HG03280 (cell line): ENCODE data around the gene GPATCH3.
"Not testable (repeated sequence)": the region's sequence is repeated elsewhere in the genome, so short reads cannot be mapped to it uniquely, and the experiment has no call there.

Experiments used
- ATAC-seq: cut with Tn5 transposase; IDR thresholded peaks from one replicate; pipeline ENCODE4 v1.9.1; 2021; ENCODE audit warnings: mild to moderate bottlenecking, moderate library complexity; ENCODE audit not compliant: unreplicated experiment

Gene GPATCH3, protein sequence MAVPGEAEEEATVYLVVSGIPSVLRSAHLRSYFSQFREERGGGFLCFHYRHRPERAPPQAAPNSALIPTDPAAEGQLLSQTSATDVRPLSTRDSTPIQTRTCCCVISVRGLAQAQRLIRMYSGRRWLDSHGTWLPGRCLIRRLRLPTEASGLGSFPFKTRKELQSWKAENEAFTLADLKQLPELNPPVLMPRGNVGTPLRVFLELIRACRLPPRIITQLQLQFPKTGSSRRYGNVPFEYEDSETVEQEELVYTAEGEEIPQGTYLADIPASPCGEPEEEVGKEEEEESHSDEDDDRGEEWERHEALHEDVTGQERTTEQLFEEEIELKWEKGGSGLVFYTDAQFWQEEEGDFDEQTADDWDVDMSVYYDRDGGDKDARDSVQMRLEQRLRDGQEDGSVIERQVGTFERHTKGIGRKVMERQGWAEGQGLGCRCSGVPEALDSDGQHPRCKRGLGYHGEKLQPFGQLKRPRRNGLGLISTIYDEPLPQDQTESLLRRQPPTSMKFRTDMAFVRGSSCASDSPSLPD

DNA sequence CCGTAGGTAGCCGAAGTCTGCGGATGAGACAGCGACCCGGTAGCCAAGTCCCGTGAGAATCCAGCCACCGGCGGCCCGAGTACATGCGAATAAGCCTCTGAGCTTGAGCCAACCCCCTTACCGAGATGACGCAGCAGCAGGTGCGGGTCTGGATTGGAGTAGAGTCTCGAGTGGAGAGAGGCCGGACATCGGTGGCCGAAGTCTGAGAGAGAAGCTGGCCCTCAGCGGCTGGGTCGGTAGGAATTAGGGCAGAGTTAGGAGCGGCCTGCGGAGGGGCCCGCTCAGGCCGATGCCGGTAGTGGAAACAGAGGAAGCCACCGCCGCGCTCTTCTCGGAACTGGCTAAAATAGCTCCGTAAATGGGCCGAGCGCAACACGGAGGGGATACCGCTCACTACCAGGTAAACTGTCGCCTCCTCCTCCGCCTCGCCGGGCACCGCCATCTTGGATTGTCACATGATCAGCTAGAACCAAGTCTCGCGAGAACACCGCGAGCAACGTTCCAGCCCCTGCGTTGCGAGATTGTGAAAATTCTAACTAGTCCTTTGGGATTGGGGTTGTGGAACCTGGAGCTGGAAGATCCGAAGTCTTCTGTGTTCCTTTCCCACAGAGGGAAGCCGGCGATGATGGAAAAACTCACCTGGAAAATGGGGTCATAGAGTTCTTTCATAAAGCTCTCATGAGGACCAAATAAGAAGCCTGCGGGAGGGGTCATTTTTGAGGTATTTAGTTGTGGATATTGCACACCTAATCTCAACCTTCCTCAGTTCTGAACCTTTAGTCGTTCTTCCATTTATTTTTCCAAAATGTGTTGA is at the start of gene GPATCH3:
Gene GPATCH3 (minus strand): TSS at position 467 of the 814 bp plus-strand sequence. CDS start 25 bp downstream, at position 442.
- ATAC-seq = peak; percentile 83

DNA sequence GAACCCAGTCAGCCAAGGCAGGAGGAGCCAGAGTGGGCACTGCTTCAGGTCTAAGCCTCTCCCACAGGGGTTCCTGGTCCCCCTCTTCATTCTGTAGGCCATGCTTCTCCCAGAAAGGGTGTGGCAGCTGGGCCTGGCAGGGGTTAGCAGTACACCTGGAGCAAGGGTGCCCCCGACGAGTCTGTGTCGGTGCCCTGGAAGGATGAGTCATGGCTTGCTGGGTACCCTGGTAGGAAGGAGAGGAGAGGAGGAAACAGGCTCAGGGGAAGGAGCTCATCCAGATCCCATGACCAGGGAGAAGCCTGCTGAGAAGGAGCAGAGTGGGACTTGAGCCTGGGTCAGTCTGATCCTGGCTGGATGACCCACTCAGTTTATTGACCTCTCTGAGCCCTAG is 49.7 kb upstream of the GPATCH3 start:
- no peak for ATAC-seq

DNA sequence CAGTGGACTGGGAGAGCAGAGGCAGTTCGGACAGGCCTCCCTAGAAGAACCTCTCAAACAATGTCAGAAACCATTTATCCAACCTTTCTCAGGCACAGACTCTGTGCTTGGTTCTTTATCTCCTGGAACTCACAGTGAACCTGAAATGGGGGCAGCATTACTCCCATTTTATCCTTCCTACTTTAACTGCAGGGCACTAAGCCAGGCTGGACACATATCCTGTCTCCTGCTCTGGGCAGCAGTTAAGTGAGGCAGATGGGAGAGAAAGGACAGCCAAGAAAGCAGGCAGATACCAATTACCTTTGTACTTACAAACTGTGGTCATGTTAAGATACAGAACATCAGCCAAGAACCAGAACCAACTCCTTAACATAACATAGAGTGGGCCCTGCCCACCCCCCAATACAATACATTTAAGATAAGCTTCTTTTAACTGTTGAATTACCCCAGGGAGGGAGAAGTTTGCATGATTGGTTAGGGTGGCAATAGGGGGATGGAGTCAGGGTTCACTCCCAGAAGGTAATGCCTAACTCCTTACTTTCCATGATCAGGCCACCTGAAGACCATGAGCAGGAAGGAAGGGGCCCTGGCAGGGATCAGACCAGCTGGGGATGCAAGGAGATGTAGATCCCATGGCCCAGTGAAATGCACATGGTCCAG is 49.1 kb upstream of the GPATCH3 start:
- no peak for ATAC-seq

DNA sequence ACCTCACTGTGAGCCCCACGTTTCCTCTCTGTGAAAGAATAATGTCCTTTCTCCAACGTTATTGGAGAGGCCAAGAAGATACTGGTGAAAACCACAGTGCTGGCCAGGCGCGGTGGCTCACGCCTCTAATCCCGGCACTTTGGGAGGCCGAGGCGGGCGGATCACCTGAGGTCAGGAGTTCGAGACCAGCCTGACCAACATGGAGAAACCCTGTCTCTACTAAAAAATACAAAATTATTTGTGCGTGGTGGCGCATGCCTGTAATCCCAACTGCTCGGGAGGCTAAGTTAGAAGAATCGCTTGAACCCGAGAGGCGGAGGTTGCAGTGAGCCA is 48.4 kb upstream of the GPATCH3 start:
- ATAC-seq = not testable (repeated sequence)

DNA sequence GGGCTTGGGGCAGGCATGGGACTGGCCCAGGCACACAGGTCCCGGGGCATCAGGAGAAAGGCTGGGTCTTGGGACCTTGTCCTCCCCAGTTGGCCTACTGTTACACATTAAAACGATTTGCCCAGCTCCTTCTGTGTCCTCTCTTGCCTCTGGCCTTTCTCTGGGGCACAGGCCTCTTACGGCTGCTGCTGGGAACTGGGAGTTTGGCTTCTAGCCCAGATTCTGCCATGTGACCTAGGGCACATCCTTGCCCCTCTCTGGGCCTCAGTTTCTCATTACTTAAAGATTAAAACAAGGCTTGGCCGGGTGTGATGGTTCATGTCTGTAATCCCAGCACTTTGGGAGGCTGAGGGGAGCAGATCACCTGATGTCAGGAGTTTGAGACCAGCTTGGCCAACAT is 46.0 kb upstream of the GPATCH3 start:
- ATAC-seq = no peak

DNA sequence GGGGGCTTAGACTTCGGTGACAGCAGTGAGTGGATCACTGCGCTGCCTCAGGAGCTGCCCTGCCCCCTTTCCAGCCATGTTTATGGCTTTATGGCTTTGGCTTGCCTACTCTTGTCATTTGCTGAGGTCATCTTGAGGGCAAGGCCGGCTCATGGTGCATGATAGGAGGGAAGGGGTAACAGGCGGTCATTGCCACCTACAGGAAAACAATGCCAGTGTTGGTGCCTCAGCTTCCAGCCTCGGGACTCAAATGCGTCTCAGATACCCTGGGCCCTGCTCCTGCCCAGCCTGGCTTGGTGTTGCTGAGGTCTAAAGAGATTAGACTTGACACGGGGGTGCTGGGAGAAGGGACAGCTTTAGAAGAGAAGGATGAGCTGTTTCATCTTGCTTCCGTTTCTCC is 45.5 kb upstream of the GPATCH3 start:
- ATAC-seq = no peak

DNA sequence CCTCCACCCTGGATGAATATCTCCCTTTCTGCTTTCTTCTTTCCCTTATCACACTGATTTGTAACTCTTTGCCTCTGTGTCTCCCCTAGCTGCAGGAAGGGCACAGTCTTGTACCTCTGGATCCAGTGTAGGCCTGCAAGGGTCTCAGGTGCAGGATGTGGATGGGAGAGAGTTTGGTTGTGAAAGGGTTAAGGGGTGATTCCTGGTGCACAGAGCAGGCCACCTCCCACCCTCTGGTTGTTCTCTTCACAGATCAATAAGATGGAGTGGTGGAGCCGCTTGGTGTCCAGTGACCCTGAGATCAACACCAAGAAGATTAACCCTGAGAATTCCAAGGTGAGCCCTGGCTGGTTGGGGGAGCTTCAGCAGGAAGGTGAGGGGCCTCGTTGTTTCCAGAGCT is 44.9 kb upstream of the GPATCH3 start:
- no peak for ATAC-seq

DNA sequence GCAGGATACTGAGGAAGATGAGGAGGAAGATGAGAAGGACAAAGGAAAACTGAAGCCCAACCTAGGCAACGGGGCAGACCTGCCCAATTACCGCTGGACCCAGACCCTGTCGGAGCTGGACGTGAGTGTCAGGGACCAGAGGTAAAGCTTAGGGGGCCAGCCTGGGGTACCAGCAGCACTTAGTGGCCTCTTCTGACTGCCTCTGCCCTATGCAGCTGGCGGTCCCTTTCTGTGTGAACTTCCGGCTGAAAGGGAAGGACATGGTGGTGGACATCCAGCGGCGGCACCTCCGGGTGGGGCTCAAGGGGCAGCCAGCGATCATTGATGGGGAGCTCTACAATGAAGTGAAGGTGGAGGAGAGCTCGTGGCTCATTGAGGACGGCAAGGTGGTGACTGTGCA is 42.4 kb upstream of the GPATCH3 start:
- ATAC-seq = no peak

DNA sequence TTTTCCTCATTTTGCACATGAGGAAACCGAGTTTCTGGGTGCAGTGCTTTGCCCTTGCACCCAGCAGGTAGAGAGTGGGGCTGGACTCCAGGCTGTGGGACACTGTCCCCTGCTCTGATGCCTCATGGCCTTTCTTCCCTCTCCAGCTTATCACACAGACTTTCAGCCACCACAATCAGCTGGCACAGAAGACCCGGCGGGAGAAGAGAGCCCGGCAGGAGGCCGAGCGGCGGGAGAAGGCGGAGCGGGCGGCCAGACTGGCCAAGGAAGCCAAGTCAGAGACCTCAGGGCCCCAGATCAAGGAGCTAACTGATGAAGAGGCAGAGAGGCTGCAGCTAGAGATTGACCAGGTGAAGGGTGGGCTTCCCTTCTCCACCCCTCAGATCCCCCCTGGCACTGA is 41.0 kb upstream of the GPATCH3 start:
- no peak for ATAC-seq

DNA sequence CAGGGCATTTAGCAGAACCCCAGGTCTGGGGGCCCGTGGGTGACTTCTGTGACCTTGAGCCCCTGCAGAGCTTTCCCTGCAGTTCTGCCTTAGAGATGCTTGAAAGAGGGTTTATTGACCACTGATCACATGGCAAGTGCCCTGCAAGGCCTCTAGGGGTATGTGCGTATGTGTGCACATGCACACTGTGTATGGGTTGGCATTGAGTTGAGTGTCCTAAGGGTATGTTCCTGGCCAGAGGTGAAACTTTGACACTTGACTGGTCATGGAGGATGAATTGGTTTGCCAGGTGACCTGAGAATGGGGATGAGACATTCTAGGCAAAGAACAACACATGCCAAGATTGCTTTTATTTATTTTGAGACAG is 38.4 kb upstream of the GPATCH3 start:
- no peak for ATAC-seq

DNA sequence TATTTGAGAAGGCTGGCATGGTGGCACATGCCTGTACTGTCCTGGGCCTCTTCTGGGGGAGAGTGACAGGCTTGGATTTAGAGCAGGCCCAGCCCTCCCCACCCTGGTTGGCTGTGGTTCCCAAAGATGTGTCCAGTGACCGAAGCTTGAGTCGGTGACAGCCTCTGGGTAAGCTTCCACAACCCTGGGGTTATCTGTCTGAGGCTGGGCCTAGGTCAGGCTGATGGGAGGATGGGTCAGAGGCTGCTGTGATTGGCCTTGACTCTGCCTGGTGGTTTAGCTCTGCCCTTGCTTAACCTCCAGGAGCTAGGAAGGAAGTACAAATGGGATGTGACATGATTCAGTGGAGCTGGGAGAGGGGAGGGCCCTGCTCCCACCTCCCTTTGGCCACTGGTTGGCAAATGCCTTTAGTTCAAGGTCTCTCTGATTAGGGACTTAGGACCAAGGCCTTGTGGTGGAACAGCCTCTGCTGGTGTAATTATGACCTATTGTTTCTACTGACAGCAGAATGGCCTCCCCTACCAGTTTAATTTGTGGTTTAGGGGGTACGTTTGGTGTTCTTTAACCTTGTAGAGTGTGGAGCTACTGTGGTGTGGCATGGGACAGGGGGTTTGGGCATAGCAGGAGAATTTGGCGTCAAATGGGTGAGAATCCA is 37.9 kb upstream of the GPATCH3 start:
- no peak for ATAC-seq

DNA sequence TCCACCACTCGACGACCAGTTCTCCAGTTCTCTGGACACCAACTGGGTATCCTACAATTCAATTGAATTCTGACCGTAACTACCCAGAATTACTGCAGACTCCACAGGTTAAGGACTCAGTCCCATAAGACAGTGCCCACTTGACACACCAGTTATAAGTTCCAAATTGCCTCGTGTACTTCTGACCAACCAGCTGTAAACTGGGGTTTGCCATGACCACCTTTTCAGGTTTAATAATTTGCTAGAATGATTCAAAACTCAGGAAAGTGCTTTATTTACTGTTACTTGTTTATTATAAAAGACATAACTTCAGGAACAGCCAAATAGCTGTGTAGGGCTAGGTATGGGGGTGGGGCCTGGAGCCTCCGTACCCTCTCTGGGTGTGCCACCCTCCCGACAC is 36.6 kb upstream of the GPATCH3 start:
- ATAC-seq = no peak

DNA sequence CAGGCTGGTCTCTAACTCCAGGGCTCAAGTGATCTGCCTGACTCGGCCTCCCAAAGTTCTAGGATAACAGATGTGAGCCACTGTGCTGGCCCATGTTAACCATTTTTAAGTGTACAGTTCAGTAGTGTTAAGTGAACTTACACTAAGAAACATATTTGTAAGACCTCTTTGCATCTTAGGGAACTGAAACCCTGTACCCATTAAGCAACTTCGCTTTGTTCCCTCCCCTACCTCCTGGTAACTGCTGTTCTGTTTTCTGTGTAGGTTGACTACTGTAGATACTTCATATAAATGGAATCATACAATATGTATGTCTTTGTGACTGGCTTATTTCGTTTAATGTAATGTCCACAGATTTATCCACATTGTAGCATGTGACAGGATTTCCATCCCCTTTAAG is 32.3 kb upstream of the GPATCH3 start:
- no peak for ATAC-seq

DNA sequence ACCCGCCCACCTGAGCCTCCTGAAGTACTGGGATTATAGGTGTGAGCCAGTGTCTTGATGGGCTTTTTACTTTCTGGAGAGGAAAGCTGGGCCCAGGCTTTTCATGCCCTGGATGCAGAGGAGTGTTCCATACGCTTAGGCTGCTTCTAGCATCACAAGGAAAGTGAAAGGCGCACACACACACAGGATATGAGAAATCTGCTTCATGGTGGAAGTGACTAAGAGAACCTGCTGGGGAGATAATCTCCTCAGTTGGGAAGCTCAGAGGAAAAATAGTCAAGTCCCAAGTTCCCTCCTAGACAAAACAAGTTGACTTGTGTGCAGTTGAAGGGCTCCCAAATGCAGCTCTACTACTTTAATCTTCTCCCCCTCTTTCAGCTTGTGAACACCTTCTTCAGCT is 23.4 kb upstream of the GPATCH3 start:
- no peak for ATAC-seq

DNA sequence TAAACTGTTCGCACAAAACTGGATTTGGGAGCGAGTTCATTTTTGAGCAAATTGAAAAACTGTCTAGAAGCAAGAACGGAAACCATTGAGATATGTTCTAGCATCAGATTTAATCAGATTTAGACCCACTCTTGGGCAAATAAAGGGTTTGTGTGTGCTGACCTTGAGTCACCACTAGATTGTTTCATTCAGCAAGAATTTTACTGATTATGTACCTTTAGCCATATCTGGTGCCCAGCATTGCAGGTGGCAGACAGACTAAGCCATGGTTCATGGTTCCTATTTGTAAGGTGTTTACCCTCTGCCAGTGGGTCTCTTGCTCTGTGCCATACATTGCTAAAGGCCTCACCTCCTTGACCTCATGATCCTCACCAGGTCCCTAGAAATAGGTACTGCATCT is 22.6 kb upstream of the GPATCH3 start:
- no peak for ATAC-seq

DNA sequence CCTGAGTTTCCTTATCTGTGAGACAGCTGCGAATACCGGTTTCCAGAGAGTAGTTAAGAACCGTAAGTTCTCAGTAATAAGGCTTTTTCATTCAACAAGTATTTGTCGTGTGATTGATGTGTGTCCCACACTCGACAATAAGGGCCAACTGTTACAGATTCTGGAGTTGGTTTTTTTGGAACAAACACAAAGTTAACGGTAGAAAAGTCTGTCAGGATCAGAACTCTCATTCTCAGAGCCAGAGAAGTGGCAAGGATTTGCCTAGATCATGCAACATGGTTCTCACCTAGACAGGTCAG is 22.1 kb upstream of the GPATCH3 start:
- no peak for ATAC-seq

DNA sequence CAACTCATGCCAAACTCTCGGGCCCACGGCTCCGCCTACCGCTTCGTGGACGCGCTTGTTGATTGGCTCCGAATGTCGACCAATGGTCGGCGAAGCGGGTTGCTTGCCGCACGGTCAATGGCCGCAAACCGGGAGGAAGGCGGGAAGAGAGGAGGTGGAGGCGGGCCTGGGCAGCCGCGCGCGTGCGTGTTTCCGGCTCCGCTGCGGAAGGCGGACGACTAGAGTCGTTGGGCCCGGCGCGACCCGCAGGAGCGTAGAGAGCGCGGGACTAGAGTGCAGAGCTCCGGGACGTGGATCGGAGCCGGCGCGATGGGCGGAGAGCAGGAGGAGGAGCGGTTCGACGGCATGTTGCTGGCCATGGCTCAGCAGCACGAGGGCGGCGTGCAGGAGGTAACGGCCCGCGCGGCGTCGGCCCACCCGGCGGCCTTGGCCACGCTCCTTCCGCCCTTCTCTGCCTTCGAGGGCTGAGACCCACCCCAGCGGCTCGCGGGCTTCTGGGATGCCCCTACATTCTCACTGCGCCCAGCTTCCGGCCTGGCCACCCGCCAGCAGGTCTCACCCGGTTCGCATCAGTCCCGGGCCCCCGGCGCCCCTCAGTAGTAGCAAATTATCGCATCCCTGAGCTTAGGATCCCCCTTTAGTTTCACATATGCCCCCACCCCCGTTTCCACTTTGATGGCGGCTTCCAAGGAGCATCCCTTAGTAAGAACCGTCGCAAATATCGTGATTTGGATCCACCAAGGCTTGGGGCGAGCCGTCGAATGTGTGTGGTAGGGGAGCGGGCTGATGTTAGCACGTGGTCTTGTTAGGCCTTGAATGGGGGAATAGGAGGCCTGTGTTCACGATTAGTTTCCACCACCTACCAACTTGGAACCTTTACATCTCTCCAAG is 21.5 kb upstream of the GPATCH3 start, which contains the start of gene NUDC:
Gene NUDC (plus strand): TSS at position 204 of the 891 bp plus-strand sequence. CDS start 106 bp downstream, at position 310.
- peak; percentile 98 for ATAC-seq

DNA sequence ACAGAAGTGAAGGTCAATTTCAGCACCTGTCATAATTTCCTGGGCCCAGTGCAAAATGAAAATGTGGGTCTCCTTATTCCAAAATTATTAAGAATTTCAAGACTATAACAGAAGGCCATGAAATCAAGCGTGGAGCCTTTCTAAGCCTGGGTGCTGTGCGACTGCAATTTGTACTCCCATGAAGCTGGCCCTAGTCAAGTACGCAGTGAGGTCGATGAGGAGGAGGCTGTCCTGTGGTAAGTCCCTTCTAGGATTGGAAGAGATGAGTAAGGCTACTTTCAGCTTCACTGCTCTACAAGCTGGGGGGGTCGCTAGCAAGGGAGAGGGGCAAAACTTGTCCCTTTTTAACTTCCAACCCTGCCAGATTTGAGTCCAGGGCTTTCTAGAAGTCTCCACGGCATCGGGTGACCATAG is 20.9 kb upstream of the GPATCH3 start:
- ATAC-seq = peak; percentile 18

DNA sequence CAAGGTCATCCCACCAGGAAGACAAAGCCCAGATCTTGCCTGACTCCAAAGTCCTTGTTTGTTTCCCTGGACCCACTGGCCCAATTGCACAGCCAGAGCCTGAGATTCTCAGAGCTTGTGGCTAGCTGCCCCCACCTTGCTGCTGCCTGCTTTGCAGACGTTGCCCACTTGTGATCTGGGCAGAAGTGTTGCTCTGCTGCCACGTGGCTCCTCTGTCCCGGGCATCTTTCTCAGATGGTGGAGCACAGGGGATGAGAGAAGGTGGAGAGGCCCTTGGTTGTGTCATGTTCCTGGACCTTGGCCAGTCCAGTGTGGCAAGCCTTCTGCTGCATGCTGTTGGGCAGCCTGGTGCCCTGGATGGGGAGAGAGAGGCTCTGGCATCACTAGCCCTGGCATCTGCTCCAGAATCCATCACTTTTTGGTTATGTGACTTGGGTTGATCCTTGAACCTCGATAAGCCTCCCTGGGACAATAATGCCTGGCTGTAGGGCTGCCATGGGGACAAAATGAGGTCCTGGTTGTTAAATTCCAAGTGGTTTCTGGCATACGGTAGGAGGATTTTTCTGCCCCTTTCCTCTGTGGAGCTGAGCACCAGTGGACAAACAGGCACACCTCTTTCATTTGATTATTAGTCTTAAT is 15.1 kb upstream of the GPATCH3 start:
- no peak for ATAC-seq
